Activated T-helper 1 cell treated with anti-CD3 and anti-CD28 coated beads, Interleukin-12 subunit alpha, Interleukin-12 subunit beta, Interleukin-2, Interleukin-4 antibody, amounts not matched to agents 30 ng/mL and 10 ng/mL and 1 ng/mL, durations not matched to agents 14 hours and 24 hours and 36 hours (primary cell): ENCODE measurements around the gene ULK1. TPM values are rescaled to one million over a fixed set of nuclear protein-coding genes. Genes with fewer than 3 reads are reported as not detected.

ENCODE experiments used
- DNase-seq: peaks from one replicate; pipeline ENCODE4 v3.0.0; 2021; ENCODE audit warnings: low spot score
- H3K27ac Mint-ChIP-seq: one replicate; pipeline ENCODE4 v1.8.0; 2021; ENCODE audit warnings: mild to moderate bottlenecking, mixed read lengths
- H3K27me3 Mint-ChIP-seq: one replicate; pipeline ENCODE4 v1.8.0; 2022; ENCODE audit warnings: mild to moderate bottlenecking, moderate library complexity, mixed read lengths; ENCODE audit not compliant: insufficient read depth
- H3K36me3 Mint-ChIP-seq: one replicate; pipeline ENCODE4 v1.8.0; 2021; ENCODE audit warnings: low read depth, mixed read lengths
- H3K4me1 Mint-ChIP-seq: one replicate; pipeline ENCODE4 v1.8.0; 2021; ENCODE audit warnings: low read depth, mixed read lengths
- H3K4me3 Mint-ChIP-seq: one replicate; pipeline ENCODE4 v1.8.0; 2021; ENCODE audit warnings: mild to moderate bottlenecking, moderate library complexity, mixed read lengths
- H3K9me3 Mint-ChIP-seq: one replicate; pipeline ENCODE4 v1.8.0; 2021; ENCODE audit warnings: mixed read lengths
- intact Hi-C: fragments of 100-400 bp; cut with micrococcal nuclease; formaldehyde crosslinking; loops from one replicate; pipeline ENCODE4 v1.15.1; 2024
- total RNA-seq: library from RNA; stranded (reverse); gene quantifications from 2 replicates; pipeline ENCODE4 v1.2.3, GENCODE V29; 2022

Gene ULK1
- total RNA-seq, 1 donor from 2014 or later = 28.4 TPM

DNA sequence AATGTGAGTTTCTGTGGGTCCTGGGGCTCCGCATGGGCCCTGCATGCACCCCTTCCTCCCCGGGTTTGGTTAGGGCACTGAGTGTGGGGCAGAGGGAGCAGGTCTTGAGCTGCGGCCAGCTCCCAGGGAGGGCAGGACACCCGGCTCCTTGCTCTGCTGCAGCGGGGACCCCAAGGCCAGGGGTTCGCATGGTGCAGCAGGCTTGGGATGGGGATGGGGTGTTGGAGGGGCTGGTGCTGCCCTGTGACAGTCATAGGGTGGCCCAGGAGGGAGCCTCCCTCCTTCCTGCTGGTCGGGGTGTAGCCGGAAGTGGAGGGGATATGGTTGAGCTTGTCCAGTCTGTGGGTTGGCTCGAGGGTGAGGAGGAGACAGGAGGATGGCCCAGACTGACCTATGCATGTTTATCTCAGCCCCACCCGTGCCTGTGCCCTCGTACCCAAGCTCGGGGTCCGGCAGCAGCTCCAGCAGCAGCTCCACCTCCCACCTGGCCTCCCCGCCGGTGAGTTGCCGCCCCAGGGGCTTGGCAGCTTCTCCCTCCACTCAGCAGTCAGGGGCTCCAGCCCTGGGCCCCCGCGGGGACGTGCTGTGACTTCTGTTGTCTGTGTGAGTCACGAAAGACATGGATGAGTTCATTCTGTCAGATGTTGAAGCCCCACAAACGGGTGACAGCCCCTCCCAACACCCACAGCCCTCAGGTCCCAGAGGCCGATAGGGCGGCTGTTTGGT lies 16.0 kb downstream of the ULK1 start:
- Mint-ChIP-seq H3K9me3 (no peaks in the 10 kb centered on the region), H3K4me1 (no peaks in the 10 kb centered on the region), H3K27me3 (no peaks in the 10 kb centered on the region), H3K36me3 (no peaks in the 10 kb centered on the region), H3K4me3 (no peak overlapping the region), H3K27ac (no peak overlapping the region)
- no peak for DNase-seq
- intact Hi-C loops = no loop called here

DNA sequence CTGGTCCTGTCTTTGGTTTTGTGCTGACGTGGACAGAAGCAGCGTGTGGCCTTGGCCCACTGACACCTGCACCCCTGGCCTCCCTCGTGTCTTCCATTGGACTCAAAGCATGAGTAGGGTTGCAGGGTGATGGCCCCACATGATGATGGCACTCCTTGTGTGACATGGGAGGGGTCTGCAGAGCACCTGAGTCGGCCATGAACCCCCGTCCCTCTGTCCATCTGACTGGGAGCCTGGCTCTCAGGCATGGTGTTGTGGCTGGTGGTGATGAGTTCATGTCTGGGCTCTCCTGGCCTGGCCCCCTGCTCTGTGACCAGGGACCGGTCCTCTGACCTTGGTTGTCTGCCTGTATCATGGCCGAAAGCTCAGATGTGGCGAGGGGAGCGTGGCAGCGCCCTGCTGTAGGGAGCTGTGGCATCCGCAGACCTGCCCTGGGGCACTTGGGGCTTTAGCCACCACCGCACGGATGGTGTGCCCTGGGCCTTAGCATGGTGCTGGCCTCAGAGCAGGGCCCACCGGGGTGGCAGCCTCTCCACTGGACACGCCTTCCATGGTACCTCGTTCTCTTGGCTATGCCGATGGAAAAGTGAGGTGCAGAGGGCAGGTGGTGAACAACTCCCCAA lies 16.7 kb downstream of the ULK1 start:
- H3K9me3 Mint-ChIP-seq = no peaks in the 10 kb centered on the region
- no peak overlapping the region for H3K4me3 Mint-ChIP-seq
- H3K4me1 Mint-ChIP-seq = no peaks in the 10 kb centered on the region
- H3K27me3 Mint-ChIP-seq = no peaks in the 10 kb centered on the region
- intact Hi-C loops = no loop called here
- DNase-seq = no peak
- no peak overlapping the region for H3K27ac Mint-ChIP-seq
- no peaks in the 10 kb centered on the region for H3K36me3 Mint-ChIP-seq

DNA sequence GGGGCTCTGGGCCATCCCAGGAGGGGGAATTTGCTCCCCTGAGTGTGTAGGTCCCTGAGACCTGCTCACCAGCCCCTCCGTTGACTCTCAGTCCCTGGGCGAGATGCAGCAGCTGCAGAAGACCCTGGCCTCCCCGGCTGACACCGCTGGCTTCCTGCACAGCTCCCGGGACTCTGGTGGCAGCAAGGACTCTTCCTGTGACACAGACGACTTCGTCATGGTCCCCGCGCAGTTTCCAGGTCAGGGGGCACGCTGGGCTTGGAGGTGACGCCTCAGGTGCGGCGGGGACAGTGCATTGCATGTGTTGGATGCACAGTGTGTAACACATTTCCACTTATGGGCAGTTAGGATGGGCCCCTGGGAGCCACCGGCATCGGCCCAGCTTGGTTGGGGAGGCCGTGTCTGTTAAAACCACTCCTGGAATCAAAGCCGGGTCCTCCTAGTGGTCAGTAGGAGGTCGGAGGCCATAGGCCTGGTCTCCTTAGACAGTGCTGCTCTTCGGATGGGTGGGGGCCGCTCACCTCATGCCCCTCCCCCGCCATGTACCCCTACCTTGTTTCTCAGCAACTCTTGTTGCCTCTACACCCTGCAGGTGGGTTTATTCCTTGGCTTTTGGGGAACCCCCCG lies 17.5 kb downstream of the ULK1 start:
- Mint-ChIP-seq H3K27ac (no peak overlapping the region), H3K36me3 (no peaks in the 10 kb centered on the region), H3K4me1 (no peaks in the 10 kb centered on the region), H3K4me3 (no peak overlapping the region), H3K27me3 (no peaks in the 10 kb centered on the region), H3K9me3 (no peaks in the 10 kb centered on the region)
- intact Hi-C loops = no loop called here
- no peak for DNase-seq

DNA sequence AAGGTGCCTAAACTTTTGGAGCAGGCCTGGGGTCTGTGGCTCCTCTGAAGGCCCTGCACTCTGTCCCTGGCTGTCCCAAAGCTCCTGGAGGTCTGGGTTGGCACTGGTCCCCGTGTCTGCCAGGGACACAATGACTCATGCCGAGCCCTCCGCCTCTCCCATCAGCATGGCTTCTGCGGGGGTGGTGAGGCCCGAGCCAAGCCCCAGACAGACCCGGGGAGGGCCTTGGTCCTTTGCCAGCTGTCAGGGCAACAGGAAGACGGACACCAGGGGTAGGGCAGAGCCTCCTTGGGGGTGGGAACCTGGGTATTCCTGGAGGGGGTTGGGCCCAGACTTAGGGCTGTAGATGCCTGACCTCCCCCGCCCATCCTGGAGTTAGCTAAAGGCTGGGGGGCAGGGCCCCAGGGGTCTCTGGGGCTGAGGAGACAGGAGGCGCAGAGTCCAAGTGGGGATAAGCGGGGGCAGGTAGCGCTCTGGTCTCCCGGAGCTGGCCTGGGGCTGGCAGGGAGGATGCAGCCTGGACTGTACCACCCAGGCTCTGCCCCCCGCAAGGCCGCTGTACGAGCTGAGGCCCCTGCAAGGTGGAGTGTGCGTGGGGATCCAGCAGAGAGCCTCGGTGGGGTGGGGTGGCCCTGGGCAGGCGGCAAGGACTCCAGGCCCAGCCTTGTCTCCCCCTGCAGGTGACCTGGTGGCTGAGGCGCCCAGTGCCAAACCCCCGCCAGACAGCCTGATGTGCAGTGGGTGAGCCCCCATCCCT lies 18.3 kb downstream of the ULK1 start:
- no peak overlapping the region for H3K4me3 Mint-ChIP-seq
- no peak for DNase-seq
- intact Hi-C loops = no loop called here
- H3K27ac Mint-ChIP-seq = no peak overlapping the region
- no peaks in the 10 kb centered on the region for H3K4me1 Mint-ChIP-seq
- no peaks in the 10 kb centered on the region for H3K9me3 Mint-ChIP-seq
- H3K27me3 Mint-ChIP-seq = no peaks in the 10 kb centered on the region
- H3K36me3 Mint-ChIP-seq = no peaks in the 10 kb centered on the region

DNA sequence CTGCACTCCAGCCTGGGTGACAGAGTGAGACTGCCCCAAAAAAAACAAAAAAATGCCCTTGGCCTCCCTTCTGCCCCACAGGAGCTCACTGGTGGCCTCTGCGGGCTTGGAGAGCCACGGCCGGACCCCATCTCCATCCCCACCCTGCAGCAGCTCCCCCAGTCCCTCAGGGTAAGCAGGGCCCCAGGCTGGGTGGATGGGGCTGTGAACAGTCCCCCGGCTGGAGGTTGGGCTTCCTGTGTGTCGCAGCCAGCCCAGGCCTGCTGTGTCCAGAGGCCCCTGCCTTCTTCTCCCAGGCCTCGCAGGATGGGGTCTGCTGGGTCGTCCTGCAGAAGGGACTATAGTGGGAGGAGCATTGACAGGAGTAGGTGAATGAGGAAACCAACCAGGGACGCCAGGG lies 19.2 kb downstream of the ULK1 start:
- no peaks in the 10 kb centered on the region for H3K36me3 Mint-ChIP-seq
- no peak overlapping the region for H3K27ac Mint-ChIP-seq
- H3K4me1 Mint-ChIP-seq = no peaks in the 10 kb centered on the region
- no peaks in the 10 kb centered on the region for H3K27me3 Mint-ChIP-seq
- H3K9me3 Mint-ChIP-seq = no peaks in the 10 kb centered on the region
- no peak for DNase-seq
- intact Hi-C loops = no loop called here
- H3K4me3 Mint-ChIP-seq = no peak overlapping the region

DNA sequence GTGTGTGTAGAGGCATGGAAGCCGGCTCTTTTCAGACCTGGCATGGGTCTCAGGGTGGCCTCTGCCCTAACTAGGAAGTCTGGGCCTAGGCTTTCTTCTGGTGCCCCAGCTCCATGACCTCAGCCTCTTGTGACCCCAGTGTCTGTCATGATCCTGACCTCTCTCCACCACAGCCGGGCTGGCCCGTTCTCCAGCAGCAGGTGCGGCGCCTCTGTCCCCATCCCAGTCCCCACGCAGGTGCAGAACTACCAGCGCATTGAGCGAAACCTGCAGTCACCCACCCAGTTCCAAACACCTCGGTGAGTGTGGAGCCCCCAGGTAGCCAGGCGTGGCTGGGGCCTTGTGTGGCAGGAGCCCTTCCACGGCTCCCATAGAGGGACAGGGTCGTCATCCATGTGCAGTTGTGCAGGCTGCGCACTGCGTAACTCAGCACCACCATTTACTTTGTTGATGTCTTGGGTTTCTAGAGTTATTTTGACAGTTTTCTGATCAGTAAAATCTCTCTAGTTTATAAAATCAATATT lies 19.8 kb downstream of the ULK1 start:
- H3K27me3 Mint-ChIP-seq = no peaks in the 10 kb centered on the region

DNA sequence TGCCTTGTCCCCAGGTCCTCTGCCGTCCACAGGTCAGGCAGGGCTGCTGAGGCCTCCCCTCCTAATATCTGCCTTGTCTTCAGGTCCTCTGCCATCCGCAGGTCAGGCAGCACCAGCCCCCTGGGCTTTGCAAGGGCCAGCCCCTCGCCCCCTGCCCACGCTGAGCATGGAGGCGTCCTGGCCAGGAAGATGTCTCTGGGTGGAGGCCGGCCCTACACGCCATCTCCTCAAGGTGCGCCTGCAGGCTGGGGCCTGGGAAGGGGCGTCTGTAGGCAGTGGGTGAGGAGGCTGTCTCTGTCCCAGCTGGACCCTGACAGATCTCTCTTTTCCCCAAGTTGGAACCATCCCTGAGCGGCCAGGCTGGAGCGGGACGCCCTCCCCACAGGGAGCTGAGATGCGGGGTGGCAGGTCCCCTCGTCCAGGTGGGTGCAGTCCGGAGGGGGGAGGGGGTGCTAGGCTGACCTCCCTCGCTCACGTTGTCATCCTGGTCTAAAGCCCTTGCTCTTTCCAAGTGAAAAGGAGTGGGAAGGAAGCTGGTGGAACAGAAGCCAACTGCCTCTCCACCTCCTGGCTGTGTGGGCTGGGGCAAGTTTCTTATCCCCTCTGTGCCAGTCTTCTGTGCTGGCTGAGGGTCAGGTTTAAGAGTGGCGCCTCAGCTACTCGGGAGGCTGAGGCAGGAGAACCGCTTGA lies 20.7 kb downstream of the ULK1 start:
- no peaks in the 10 kb centered on the region for H3K27me3 Mint-ChIP-seq
- no peaks in the 10 kb centered on the region for H3K36me3 Mint-ChIP-seq
- H3K9me3 Mint-ChIP-seq = no peaks in the 10 kb centered on the region
- H3K4me1 Mint-ChIP-seq = no peaks in the 10 kb centered on the region
- H3K27ac Mint-ChIP-seq = no peak overlapping the region
- no peak for DNase-seq
- intact Hi-C loops = no loop called here
- no peak overlapping the region for H3K4me3 Mint-ChIP-seq

More for the DNA sequence above, 19.8 kb downstream of the ULK1 start:
- Mint-ChIP-seq H3K4me3 (no peak overlapping the region), H3K4me1 (no peaks in the 10 kb centered on the region), H3K27ac (no peak overlapping the region), H3K36me3 (no peaks in the 10 kb centered on the region), H3K9me3 (no peaks in the 10 kb centered on the region)
- no peak for DNase-seq
- intact Hi-C loops = no loop called here

DNA sequence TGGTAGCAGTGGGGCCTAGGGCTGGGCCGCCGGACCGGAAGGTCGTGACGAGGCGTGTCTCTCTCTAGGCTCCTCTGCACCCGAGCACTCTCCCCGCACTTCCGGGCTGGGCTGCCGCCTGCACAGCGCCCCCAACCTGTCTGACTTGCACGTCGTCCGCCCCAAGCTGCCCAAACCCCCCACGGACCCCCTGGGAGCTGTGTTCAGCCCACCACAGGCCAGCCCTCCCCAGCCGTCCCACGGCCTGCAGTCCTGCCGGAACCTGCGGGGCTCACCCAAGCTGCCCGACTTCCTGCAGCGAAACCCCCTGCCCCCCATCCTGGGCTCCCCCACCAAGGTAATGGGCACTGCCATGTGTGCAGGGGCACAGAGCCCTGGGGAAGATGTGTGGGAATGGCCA lies 21.4 kb downstream of the ULK1 start:
- no peak overlapping the region for H3K27ac Mint-ChIP-seq
- no peaks in the 10 kb centered on the region for H3K27me3 Mint-ChIP-seq
- no peaks in the 10 kb centered on the region for H3K4me1 Mint-ChIP-seq
- no peaks in the 10 kb centered on the region for H3K36me3 Mint-ChIP-seq
- H3K4me3 Mint-ChIP-seq = no peak overlapping the region
- intact Hi-C loops = no loop called here
- no peak for DNase-seq
- no peaks in the 10 kb centered on the region for H3K9me3 Mint-ChIP-seq

DNA sequence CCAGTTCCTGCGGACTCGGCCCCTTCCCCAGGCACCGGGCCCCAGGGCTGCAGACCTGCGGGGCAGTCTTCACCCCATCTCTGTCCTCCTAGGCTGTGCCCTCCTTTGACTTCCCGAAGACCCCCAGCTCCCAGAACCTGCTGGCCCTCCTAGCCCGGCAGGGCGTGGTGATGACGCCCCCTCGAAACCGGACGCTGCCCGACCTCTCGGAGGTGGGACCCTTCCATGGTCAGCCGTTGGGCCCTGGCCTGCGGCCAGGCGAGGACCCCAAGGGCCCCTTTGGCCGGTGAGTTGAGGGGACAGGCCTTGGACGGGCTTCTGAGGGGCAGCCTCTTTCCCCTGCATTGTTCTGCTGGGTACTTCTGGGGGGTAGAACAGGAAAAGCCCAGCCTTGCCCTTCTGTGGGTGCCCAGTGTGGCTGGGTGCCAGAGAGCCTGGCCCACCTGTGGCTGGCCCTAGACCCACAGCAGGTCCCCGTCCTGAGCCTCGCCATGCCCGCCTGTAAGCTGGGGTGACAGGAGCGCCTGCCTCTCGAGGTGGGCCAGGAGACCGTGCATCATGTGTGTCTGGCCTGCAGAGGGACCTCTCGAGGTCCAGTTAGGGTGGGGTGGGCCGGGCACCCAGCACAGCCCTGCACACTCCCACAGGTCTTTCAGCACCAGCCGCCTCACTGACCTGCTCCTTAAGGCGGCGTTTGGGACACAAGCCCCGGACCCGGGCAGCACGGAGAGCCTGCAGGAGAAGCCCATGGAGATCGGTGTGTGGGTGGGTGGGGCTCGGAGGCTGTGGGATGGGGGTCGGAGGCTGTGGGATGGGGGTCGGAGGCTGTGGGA lies 22.1 kb downstream of the ULK1 start:
- H3K4me1 Mint-ChIP-seq = no peaks in the 10 kb centered on the region
- intact Hi-C loops = no loop called here

DNA sequence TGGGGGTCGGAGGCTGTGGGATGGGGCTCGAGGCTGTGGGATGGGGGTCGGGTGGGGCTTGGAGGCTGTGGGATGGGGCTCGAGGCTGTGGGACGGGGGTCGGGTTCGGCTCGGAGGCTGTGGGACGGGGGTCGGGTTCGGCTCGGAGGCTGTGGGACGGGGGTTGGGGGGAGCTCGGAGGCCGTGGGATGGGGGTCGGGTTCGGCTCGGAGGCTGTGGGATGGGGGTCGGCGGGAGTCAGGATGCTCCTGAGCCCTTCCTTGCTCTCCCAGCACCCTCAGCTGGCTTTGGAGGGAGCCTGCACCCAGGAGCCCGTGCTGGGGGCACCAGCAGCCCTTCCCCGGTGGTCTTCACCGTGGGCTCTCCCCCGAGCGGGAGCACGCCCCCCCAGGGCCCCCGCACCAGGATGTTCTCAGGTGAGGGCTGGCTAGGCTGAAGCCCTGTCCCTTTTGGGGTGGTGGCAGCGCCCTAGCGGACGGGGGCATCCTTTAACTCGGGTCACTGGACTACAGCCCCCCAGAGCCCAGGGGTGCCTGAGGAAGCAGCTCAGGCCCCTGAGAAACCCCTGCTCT lies 22.8 kb downstream of the ULK1 start:
- H3K36me3 Mint-ChIP-seq = no peaks in the 10 kb centered on the region
- no peaks in the 10 kb centered on the region for H3K27me3 Mint-ChIP-seq
- no peaks in the 10 kb centered on the region for H3K4me1 Mint-ChIP-seq
- H3K27ac Mint-ChIP-seq = no peak overlapping the region
- H3K4me3 Mint-ChIP-seq = no peak overlapping the region
- no peak for DNase-seq
- intact Hi-C loops = no loop called here
- no peaks in the 10 kb centered on the region for H3K9me3 Mint-ChIP-seq

More for the DNA sequence above, 22.1 kb downstream of the ULK1 start:
- DNase-seq = no peak
- no peaks in the 10 kb centered on the region for H3K27me3 Mint-ChIP-seq
- H3K9me3 Mint-ChIP-seq = no peaks in the 10 kb centered on the region
- H3K4me3 Mint-ChIP-seq = no peak overlapping the region
- H3K36me3 Mint-ChIP-seq = no peaks in the 10 kb centered on the region
- no peak overlapping the region for H3K27ac Mint-ChIP-seq

DNA sequence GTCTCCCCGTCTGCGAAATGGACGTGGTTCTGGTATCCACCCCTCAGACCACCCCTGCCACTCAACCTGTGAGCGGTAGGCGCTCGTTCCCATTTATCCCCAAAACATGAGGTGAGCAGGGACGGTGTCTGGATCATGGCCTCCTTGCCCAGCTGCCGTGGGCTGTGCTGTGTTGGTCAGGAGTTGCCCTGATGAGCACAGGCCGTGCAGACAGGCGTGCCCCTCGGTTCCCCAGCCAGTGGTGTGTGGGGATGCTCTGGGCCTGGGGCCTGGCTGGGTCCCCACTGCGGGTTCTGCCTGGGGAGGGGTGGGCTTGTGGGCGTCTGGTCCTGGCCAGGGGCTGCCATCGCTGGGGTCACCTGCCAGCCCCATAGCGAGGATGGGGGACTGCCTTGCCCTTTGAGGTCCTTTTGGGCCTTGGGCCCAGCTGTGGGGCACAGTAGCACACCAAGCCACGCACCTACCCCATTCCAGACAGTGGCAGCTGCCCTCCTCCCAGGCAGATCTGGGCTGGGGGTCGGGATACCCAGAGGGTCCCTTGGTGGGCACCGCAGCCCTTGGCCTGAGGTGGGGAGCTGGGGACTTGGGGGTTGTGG lies 23.4 kb downstream of the ULK1 start:
- Mint-ChIP-seq H3K27me3 (no peaks in the 10 kb centered on the region), H3K9me3 (no peaks in the 10 kb centered on the region), H3K27ac (no peak overlapping the region), H3K4me1 (no peaks in the 10 kb centered on the region), H3K4me3 (no peak overlapping the region), H3K36me3 (no peaks in the 10 kb centered on the region)
- no peak for DNase-seq
- intact Hi-C loops = no loop called here
